Adrenal gland (tissue), 12 donors: ENCODE results near the gene KIRREL3. TPM values are rescaled to one million over a fixed set of nuclear protein-coding genes. Genes with fewer than 3 reads are reported as not detected.

Experiments used
- DNase-seq, 7 donors: peaks; one replicate each; pipeline ENCODE4 v3.0.0-alpha.2; 2019 to 2020
- H3K27ac ChIP-seq, 5 donors: fragments of 200-600 bp; sonication (generic) in 4 of 5; 1 replicate in 3 of 5; 2 replicates in 2 of 5; pipeline versions ENCODE4 v1.5.1 to v1.8.0; 2016 to 2020; ENCODE audit warnings: mild to moderate bottlenecking in 1 of 5
- H3K27me3 ChIP-seq: fragments of 200-600 bp; 2 replicates; pipeline ENCODE4 v1.8.0; 2021
- H3K36me3 ChIP-seq, 2 donors: fragments of 200-600 bp; replicated peaks in 1 of 2; 1 replicate in 1 of 2; 2 replicates in 1 of 2; pipeline versions ENCODE4 v1.5.1 to v1.8.0; 2018 to 2022
- H3K4me1 ChIP-seq, 2 donors: fragments of 200-600 bp; replicated peaks in 1 of 2; 1 replicate in 1 of 2; 2 replicates in 1 of 2; pipeline versions ENCODE4 v1.5.1 to v1.8.0; 2018 to 2021
- H3K4me3 ChIP-seq, 4 donors: fragments of 200-600 bp; sonication (generic) in 3 of 4; one replicate each; pipeline ENCODE4 v1.5.1; 2016 to 2018
- H3K9me3 ChIP-seq, 3 donors: fragments of 200-600 bp; sonication (generic) in 1 of 3; replicated peaks in 1 of 3; 1 replicate in 2 of 3; 2 replicates in 1 of 3; pipeline versions ENCODE4 v1.5.1 to v1.8.0; 2016 to 2021
- CTCF ChIP-seq, 6 experiments: fragments of 450-650 bp in 4 of 6; fragments of 200-600 bp in 2 of 6; sonication (generic) in 1 of 6; IDR thresholded peaks; 1 replicate in 5 of 6; 2 replicates in 1 of 6; pipeline versions ENCODE4 v1.5.1 to v1.8.0; 2016 to 2021; ENCODE audit warnings: antibody characterized with exemption in 6 of 6, mild to moderate bottlenecking in 2 of 6, moderate library complexity in 1 of 6
- POLR2A ChIP-seq, 2 donors: fragments of 450-650 bp; IDR thresholded peaks; one replicate each; pipeline ENCODE4 v1.6.1; 2017; ENCODE audit warnings: antibody characterized with exemption in 2 of 2, mild to moderate bottlenecking in 2 of 2, moderate library complexity in 1 of 2
- WGBS, 4 donors: extraction: QIAGEN DNeasy Blood & Tissue Kit in 2 of 4; methylation state at CpG; one replicate each; pipeline versions ENCODE4 v1.1.5 to v1.1.7; 2013 to 2017; 5-methylcytosine and 5-hydroxymethylcytosine counted together
- intact Hi-C, 2 donors: fragments of 100-400 bp; cut with DNase I; formaldehyde crosslinking; loops; one replicate each; pipeline versions ENCODE4 v1.14.1 to v1.15.0; 2022 to 2023
- polyA plus RNA-seq, 3 donors: library from polyadenylated mRNA; stranded (reverse); fragments of 200-250 nt in 2 of 3; fragments of 350-450 nt in 1 of 3; fragmentation: Illumina TruSeq in 1 of 3; extraction: RNeasy Lipid Tissue Mini Kit (QIAGEN cat#74804) in 1 of 3; gene quantifications; one replicate each; pipeline ENCODE4 v1.2.3, GENCODE V29; 2013 to 2014
- total RNA-seq, 9 donors: library from RNA; depleted of rRNA in 4 of 9; stranded (reverse); fragments of >200 nt in 4 of 9; fragments of 120-200 nt in 1 of 9; fragmentation: NEBNext Ultra II Directional in 1 of 9; extraction: Animal tissue kit (Norgen Biotek cat#: 25700) in 1 of 9; gene quantifications; one replicate each; pipeline versions ENCODE4 v1.1.0 to v1.2.4, GENCODE V29; 2013 to 2023
- donor health status: healthy with polysubstance abuse.
- donor health status: Bipolar disorder and iron deficiency.
- donor health status: DM: yes; HTN: yes; CAD: no.
- donor health status: DM: no; HTN: no; CAD: no.
- donor health status: DM: no; HTN: no; CAD: no.
- donor health status: DM: yes; HTN: yes; CAD: no.

The KIRREL3 gene
- total and polyA plus RNA-seq, 12 donors: 0.07 to 4.1 (median 0.64) TPM; not detected in 1

- TF ChIP-seq CTCF (IDR thresholded peaks at IDR 0.05) (no peak), POLR2A (IDR thresholded peaks at IDR 0.05) (no peak)
- Histone ChIP-seq H3K4me3 (no peak overlapping the region), H3K27ac (no peak overlapping the region), H3K36me3 (no peaks in the 10 kb centered on the region), H3K27me3 (no peaks in the 10 kb centered on the region), H3K9me3 (no peaks in the 10 kb centered on the region), H3K4me1 (no peaks in the 10 kb centered on the region)
- DNase-seq: no peak
- intact Hi-C loops: no loop called here
- WGBS, 4 donors: 65 to 75% (median 67%) methylated on average over 7 to 8 of the region's 8 CpGs
Observed at GRCh38 chr11:126698576-126698975, 302.0 kb downstream of the KIRREL3 start.

- 78 to 86% (median 85%) methylated on average over 6 of the region's 6 CpGs for WGBS, 4 donors
- no peak for DNase-seq
- H3K27ac ChIP-seq: no peak overlapping the region
- intact Hi-C loops: no loop called here
- no peak overlapping the region for H3K4me3 ChIP-seq
- no peaks in the 10 kb centered on the region for H3K36me3 ChIP-seq
- no peaks in the 10 kb centered on the region for H3K4me1 ChIP-seq
- TF ChIP-seq CTCF (IDR thresholded peaks at IDR 0.05) (no peak), POLR2A (IDR thresholded peaks at IDR 0.05) (no peak)
- no peaks in the 10 kb centered on the region for H3K27me3 ChIP-seq
- H3K9me3 ChIP-seq: no peaks in the 10 kb centered on the region
Observed at GRCh38 chr11:126697936-126698335, 302.6 kb downstream of the KIRREL3 start.

GRCh38 chr11:126696982-126697381 is 303.6 kb downstream of the KIRREL3 start:
- TF ChIP-seq POLR2A (IDR thresholded peaks at IDR 0.05) (no peak), CTCF (IDR thresholded peaks at IDR 0.05) (no peak)
- intact Hi-C loops: no loop called here
- no peak overlapping the region for H3K27ac ChIP-seq
- WGBS, 4 donors: 94 to 98% (median 96%) methylated on average over 5 to 8 of the region's 8 CpGs
- no peaks in the 10 kb centered on the region for H3K36me3 ChIP-seq
- no peaks in the 10 kb centered on the region for H3K4me1 ChIP-seq
- DNase-seq: no peak
- H3K4me3 ChIP-seq: no peak overlapping the region
- no peaks in the 10 kb centered on the region for H3K9me3 ChIP-seq
- H3K27me3 ChIP-seq: no peaks in the 10 kb centered on the region

GRCh38 chr11:126695293-126695692 is 305.3 kb downstream of the KIRREL3 start:
- H3K27ac ChIP-seq: no peak overlapping the region
- H3K4me3 ChIP-seq: no peak overlapping the region
- no peaks in the 10 kb centered on the region for H3K27me3 ChIP-seq
- intact Hi-C loops: no loop called here
- no peaks in the 10 kb centered on the region for H3K4me1 ChIP-seq
- H3K9me3 ChIP-seq: no peaks in the 10 kb centered on the region
- DNase-seq: peak in 3 of 7 donors; percentile 23 to 32 (median 29)
- TF ChIP-seq POLR2A (IDR thresholded peaks at IDR 0.05): no peak
- 33 to 46% (median 39%) methylated on average over 4 of the region's 4 CpGs for WGBS, 4 donors
- no peaks in the 10 kb centered on the region for H3K36me3 ChIP-seq

GRCh38 chr11:126694065-126694625 is 306.4 kb downstream of the KIRREL3 start:
- intact Hi-C loops: no loop called here
- H3K36me3 ChIP-seq: no peaks in the 10 kb centered on the region
- no peak overlapping the region for H3K27ac ChIP-seq
- no peaks in the 10 kb centered on the region for H3K4me1 ChIP-seq
- no peak for DNase-seq
- no peaks in the 10 kb centered on the region for H3K27me3 ChIP-seq
- H3K9me3 ChIP-seq: no peaks in the 10 kb centered on the region
- TF ChIP-seq POLR2A (IDR thresholded peaks at IDR 0.05) (no peak), CTCF (IDR thresholded peaks at IDR 0.05) (no peak)
- H3K4me3 ChIP-seq: no peak overlapping the region
- 83 to 87% (median 83%) methylated on average over 11 of the region's 11 CpGs for WGBS, 4 donors
